Left forelimb (tissue), 1 donor: Measurements from ENCODE around the gene SELENBP1.
A peak's percentile ranks its signal among the peaks of the same experiment; 100 is the strongest.
"Not testable (repeated sequence)": the region's sequence is repeated elsewhere in the genome, so short reads cannot be mapped to it uniquely, and the experiment has no call there.

Experiments
- DNase-seq: peaks from one replicate; pipeline ENCODE4 v3.0.0-alpha.2; 2018; ENCODE audit warnings: low spot score

The SELENBP1 gene

GRCh38 chr1:151372058-151372934 is at the start of gene SELENBP1:
SELENBP1 (minus strand) TSS chr1:151372705; CDS start chr1:151372641, 64 bp downstream.
- peak; percentile 76 for DNase-seq

GRCh38 chr1:151419819-151420218 is 47.3 kb upstream of the SELENBP1 start:
- no peak for DNase-seq

GRCh38 chr1:151418081-151418480 is 45.6 kb upstream of the SELENBP1 start:
- no peak for DNase-seq

GRCh38 chr1:151416231-151416630 is 43.7 kb upstream of the SELENBP1 start:
- no peak for DNase-seq

- DNase-seq, result no peak
These were observed 39.4 kb upstream of the SELENBP1 start for GRCh38 chr1:151411884-151412283.

DNA sequence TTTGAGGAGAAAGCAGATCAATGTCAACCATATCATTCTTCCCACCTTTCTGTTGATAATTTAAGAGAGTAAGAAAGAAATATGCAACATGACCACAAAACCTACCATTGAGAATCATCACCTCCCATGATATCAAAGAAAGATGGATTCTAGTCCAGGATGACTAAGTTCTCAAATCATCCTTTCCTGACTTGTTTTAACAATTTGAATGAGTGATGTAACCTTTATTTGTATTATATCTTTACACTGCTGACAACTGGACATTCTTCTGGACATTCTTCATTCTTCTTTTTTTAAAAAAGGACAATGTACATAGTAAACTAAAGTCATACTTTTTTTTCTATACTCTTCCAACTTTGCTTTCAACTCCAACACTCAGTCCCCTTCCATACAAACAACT is 36.4 kb upstream of the SELENBP1 start:
- no peak for DNase-seq

- no peak for DNase-seq
These were observed 34.8 kb upstream of the SELENBP1 start for GRCh38 chr1:151407304-151407703.

GRCh38 chr1:151406176-151406575 is 33.7 kb upstream of the SELENBP1 start:
- no peak for DNase-seq

DNA sequence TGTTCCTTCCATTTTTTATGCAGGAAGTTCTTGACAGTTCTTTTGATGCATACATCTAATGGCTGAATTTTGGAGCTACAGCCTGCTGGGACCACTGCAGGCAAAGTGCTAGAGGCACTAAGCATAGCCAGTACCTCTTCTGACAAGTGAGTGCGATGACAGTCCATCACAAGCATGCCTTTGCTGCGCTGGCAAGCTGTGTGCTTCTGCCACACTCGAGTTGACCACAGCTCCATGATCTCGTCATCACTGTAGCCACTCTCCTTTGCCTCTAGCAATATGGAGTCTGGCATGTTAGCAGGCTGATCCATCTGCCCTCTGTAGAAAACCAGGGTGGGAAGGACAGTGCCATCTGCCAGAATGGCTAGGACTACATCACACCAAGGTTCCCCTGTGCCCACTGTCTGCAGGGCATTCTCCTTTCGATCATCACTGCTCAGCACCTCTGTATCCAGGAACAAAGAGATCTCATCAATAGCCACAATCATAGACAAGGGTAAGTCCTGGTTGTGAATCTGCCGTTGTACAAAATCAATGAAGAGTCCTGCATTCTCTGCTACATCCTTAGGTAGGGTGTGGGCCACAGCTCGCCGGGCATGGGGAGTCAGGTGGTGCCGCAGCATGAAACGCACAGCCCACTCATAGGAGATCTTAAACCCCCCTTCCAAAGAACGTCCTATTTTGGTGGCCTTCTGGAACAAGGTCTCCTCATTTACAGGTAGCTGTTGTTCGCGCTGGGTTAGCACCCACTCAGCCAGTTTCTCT is 32.9 kb upstream of the SELENBP1 start:
- no peak for DNase-seq

DNA sequence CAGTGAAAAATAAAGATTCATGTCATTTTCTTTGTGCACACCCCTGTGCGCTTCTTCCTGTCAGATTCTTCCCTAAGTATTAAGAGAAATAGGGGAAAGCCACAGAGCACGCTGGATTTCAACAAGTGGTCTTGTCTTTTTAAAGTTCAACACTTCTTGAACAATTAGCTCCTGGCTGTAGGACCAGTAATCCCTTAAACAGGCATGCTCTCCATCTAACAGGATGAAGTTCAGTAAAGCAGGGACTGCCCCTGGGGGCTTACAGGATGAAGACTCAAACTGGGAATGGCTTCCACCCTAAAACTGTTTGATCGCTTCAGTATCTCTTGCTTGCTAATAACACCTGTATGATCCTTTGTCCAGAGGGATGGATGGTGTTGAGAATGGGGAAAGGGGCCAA is 31.1 kb upstream of the SELENBP1 start:
- no peak for DNase-seq

GRCh38 chr1:151402764-151403163 is 30.3 kb upstream of the SELENBP1 start:
- no peak for DNase-seq

DNA sequence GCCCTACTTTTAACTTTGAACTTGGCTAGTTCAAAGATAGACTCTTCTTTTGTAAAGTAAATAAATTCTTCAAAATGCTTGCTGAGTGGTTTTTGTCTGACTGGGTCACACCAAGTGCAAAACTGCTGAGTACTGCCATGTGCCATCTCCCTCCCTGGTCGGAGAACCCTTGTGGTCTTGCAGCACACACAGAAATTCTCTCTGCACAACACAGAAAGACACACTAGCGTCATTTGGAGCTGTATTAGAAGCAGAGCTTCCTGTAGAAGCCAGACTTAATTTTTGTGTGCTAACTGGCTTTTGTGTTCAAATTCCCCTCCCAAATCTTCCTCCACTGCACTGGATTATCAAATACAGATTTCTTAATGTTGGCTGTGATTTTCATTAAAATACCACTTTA is 29.4 kb upstream of the SELENBP1 start:
- DNase-seq, result no peak

GRCh38 chr1:151401125-151401788 is 28.8 kb upstream of the SELENBP1 start:
- no peak for DNase-seq

DNA sequence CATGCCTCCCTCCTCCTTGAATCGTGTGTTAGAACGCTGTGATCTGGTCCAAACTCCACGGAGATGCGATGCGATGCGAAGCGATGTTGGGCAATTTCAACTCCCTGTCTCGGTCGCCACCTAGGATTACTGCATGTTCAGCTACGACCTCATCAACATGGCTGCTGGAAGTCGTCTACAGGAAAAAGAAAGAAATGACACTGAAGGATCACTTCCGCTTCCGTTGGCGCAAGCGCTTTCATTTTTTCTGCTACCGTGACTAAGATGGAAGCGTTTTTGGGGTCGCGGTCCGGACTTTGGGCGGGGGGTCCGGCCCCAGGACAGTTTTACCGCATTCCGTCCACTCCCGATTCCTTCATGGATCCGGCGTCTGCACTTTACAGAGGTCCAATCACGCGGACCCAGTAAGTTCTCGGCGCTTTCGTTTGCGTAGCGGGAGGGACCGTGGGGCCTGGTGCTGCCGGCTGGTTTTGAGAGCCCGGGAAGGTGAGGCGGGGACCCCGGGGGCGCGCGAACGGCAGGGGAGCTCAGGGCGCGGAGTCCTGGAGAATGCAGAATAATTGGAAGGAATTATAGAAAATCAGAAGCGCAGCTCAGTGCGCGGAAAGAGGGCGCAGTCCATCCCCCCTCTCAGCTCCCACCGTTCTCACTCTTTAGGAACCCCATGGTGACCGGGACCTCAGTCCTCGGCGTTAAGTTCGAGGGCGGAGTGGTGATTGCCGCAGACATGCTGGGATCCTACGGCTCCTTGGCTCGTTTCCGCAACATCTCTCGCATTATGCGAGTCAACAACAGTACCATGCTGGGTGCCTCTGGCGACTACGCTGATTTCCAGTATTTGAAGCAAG is 27.0 kb upstream of the SELENBP1 start, which contains the start of gene PSMB4:
Gene PSMB4, plus strand, starts transcription at position 250 of the 848 bp plus-strand sequence. Its CDS starts 15 bp downstream, at position 265.
- peak; percentile 87 for DNase-seq

DNA sequence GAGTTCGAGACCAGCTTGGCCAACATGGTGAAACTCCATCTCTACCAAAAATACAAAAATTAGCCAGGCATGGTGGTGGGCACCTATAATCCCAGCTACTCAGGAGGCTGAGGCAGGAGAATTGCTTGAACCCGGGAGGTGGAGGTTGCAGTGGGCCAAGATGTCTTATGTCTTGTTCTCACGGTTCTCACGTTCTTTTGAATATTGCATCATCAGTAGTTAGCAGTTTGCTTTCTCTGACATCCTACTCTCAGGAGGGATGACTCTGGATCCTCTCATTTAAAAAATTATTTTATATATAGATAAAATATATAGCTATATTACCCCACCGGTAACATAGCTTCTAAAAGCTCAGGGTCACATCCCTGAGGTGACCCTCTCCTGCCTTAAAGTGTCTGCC is 23.8 kb upstream of the SELENBP1 start:
- not testable (repeated sequence) for DNase-seq

GRCh38 chr1:151393583-151393982 is 21.1 kb upstream of the SELENBP1 start:
- DNase-seq, result no peak

DNA sequence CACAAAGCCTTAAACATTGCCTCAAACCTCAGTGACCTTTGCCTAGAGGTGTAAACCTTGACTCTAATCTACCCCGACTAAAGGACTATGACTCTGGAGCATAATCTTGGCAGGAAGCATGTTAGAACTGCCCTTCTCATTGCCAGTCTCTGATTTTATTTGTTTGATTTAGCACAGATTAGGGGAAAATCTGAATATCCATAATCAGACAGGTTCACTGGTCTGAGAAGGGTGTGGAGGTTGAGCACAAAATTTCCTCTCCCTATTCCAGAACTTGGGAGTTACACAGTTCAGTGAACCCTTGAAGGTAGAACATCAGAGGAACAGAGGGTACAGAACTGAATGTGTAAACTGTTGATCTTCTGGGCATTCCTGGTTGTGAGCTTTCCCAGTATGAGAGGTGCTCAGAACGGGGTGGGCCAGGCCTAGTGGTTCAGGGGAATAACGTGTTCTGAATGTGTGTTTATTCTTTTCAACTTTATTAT is 18.6 kb upstream of the SELENBP1 start:
- no peak for DNase-seq

DNA sequence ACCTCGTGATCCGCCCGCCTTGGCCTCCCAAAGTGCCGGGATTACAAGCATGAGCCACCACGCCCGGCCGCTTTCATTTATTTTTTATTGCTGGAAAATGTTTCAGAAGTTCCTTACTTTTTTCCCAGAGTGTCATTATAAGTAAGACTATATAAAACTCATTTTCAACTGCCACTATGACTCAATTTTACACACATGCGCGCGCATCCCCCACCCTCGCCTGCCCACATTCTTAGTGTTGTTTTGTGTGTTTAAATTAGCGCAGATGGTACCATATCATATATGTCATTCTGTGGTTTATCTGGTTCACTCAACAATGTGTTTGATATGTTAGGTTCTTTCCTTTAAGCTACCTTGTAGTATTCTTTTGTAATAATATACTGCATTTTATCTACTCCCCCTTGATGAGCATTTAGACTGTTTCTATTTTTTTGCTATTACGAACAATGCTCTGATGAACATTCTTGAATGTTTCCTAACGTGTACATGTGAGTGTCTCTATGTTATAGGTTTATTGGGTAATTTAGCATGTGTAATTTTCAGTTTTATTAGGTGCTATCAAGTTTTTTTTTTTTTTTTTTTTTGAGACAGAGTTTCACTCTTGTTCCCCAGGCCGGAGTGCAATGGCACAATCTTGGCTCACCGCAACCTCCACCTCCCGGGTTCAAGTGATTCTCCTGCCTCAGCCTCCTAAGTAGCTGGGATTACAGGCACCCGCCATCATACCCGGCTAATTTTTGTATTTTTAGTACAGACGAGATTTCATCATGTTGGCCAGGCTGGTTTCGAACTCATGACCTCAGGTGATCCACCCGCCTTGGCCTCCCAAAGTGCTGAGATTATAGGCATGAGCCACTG is 17.9 kb upstream of the SELENBP1 start:
- DNase-seq, result not testable (repeated sequence)

DNA sequence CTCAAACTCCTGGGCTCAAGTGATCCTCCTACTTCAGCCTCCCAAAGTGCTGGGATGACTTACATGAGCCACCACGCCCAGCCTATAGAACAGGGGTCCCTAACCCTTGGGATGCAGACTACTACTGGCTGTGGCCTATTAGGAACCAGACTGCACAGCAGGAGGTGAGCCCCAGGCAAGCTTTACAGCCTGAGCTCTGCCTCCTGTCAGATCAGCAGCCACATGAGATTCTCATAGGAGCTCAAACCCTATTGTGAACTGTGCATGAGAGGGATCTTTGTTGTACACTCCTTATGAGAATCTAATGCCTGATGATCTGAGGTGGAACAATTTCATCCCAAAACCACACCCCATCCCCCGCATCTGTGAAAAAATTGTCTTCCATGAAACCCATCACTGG is 13.5 kb upstream of the SELENBP1 start:
- no peak for DNase-seq

- no peak for DNase-seq
These were observed 12.1 kb upstream of the SELENBP1 start for GRCh38 chr1:151384584-151384983.
